H7 (cell line): ENCODE results near the gene FSHR. TPM values are rescaled to one million over a fixed set of nuclear protein-coding genes. Genes with fewer than 3 reads are reported as not detected.

ENCODE experiments used
- DNase-seq: peaks from one replicate; pipeline ENCODE4 v3.0.0; 2012
- H3K27me3 ChIP-seq: 2 replicates; pipeline ENCODE4 v1.6.0; 2011; ENCODE audit warnings: mild to moderate bottlenecking, low read length; ENCODE audit not compliant: control insufficient read depth, insufficient read depth
- H3K36me3 ChIP-seq: replicated peaks from 2 replicates; pipeline ENCODE4 v1.5.1; 2011; ENCODE audit warnings: low read length; ENCODE audit not compliant: control insufficient read depth, insufficient read depth
- H3K4me3 ChIP-seq: 2 replicates; pipeline ENCODE4 v1.5.1; 2011; ENCODE audit warnings: low read depth, mild to moderate bottlenecking, control low read depth, low read length, moderate library complexity; ENCODE audit not compliant: insufficient read depth
- total RNA-seq: library from RNA; depleted of rRNA; stranded (reverse); fragments of >200 nt; shearing (Covaris generic); gene quantifications from 2 replicates; pipeline ENCODE4 v1.2.3, GENCODE V29; 2014

FSHR gene
- total RNA-seq, 1 experiment from 2014 or later: not detected

DNA sequence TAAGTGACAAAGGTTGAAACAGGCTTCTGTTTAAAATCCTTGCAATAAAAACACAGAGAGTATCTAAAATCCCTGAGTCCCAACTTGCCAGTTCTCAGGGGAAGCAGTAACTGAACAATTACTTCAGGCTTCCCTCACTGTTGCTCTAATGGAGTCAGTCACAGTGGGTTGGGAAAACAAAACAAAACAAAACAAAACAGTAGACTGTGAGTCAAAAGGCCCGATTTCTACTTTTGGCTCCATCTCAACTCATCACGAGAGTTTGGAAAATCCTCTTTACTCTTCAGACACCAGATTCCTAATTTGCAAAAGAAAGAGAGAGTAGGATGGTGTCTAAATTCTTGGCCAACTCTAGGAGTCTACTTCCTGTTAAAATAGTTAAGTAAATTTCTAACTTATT, 1.1 kb downstream of the FSHR start:
- H3K36me3 ChIP-seq: no peaks in the 10 kb centered on the region
- H3K27me3 ChIP-seq: no peaks in the 10 kb centered on the region
- no peak for DNase-seq
- H3K4me3 ChIP-seq: no peak overlapping the region

DNA sequence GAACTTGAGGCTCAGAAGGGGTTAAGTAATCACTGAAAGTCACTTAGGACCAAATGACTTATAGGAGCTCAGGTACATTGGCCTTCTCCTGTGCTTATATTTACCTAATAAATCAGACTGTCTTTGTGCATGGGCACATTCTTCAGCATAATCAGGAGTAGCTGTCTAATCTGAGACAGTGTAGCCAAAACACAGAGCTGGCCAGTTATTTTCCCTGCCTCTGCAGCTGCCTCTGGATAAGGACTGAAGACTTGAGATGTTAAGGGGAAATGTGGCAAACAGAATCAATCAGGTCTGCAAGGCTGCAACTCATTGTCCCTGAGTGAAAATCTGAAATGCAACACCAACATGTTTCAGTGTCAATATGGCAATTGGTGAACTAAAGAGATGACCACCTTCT, 1.5 kb downstream of the FSHR start:
- no peaks in the 10 kb centered on the region for H3K27me3 ChIP-seq
- H3K4me3 ChIP-seq: no peak overlapping the region
- DNase-seq: no peak
- no peaks in the 10 kb centered on the region for H3K36me3 ChIP-seq

DNA sequence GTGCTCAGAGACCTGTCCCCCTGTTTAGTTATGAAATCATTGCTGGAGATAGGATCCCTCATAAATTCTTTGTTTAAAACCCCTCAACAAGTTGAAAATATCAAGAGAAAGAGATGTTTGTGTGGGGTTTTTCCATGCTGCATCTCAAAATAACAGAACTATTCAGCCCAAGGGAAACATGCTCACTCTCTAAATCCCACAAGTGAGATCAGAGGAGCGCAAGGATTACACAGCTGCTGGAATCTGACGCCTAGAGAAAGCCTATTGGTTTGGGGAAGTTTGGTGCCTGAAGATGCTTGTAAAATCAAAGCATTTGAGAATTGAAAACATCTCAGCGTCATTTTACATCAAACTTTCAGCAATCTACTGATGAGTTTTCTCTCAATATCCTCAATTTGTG, 7.9 kb downstream of the FSHR start:
- DNase-seq: no peak
- no peaks in the 10 kb centered on the region for H3K36me3 ChIP-seq

DNA sequence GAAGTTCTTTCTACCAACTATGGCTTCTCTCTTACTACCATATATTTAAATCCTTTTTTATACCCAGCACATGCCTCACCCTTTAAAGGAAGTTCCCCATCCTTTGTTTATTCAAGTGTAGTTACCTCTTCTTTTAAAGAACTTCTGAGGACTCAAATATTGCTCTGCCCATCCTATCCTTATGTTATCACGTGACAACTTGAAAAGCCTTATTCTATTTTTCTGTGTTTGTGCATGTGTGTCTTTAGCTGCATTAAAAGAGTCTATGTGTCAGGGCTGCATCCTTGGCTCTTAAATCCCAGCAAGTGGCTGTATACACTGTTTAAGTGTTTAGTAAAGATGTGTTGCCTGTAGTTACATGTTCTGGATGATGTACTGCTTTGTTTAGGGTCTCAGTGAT, 22.5 kb downstream of the FSHR start:
- no peak for DNase-seq
- Histone ChIP-seq H3K36me3 (no peaks in the 10 kb centered on the region), H3K27me3 (no peaks in the 10 kb centered on the region), H3K4me3 (no peak overlapping the region)

More for the DNA sequence above, 7.9 kb downstream of the FSHR start:
- H3K27me3 ChIP-seq: no peaks in the 10 kb centered on the region
- no peak overlapping the region for H3K4me3 ChIP-seq

DNA sequence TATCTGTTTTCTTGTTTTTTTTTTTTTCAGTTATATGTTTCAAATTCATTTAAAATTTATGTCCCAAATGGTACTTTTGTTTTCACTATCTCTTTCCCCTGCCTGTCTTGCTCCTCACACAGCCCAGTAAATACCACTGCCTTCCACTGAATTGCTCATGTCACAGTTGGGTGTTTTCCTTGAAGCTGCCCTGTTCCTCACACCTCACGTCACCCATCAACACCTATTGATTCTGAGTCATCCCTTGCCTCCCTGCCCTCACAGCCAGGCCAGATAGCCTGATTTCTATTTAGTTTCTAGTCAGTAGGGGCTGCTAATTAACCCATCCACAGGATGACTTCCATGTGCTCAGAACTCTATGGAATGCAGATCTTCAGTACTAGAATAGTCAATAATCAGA, 25.3 kb downstream of the FSHR start:
- Histone ChIP-seq H3K36me3 (no peaks in the 10 kb centered on the region), H3K4me3 (no peak overlapping the region), H3K27me3 (no peaks in the 10 kb centered on the region)
- DNase-seq: no peak

DNA sequence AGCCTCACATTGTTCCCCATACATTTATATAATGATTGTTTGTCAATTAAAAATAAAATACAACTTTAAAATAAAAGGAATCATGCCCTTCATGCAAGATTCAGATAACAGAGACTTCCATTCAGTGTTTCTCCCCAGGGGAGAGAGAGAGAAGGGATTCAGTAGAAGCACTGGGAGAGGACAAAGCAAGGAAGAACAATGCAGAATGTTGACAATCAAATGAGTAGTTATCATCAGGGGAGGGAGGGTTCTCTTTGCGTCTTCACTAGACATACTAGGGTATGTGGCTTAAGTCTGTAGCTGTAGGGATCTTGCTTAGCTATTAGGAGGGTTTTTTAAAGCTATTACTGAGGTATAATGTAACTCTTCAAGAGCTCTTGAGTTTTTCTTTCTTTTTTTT, 30.7 kb downstream of the FSHR start:
- no peaks in the 10 kb centered on the region for H3K27me3 ChIP-seq
- no peaks in the 10 kb centered on the region for H3K36me3 ChIP-seq
- no peak overlapping the region for H3K4me3 ChIP-seq
- no peak for DNase-seq

DNA sequence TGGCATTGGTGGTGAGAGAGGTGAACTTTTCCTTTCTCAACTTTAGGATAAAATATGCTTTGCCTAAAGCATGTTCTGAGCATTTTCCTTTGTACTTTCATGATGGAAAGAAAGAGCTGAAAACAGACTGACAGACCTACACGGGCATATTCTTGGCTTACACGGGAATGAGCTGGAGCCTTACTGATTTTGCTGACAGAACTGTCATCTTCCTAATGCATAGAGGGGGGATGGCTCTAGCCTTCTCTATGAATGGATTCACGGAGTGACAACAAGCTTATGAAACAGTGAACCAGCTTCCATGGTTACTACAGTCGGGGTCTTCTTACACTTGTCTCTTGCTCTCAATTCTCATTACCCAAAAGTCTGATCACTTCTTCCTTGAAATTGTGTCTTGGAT, 32.2 kb downstream of the FSHR start:
- H3K27me3 ChIP-seq: no peaks in the 10 kb centered on the region
- no peak for DNase-seq
- H3K36me3 ChIP-seq: no peaks in the 10 kb centered on the region
- no peak overlapping the region for H3K4me3 ChIP-seq

DNA sequence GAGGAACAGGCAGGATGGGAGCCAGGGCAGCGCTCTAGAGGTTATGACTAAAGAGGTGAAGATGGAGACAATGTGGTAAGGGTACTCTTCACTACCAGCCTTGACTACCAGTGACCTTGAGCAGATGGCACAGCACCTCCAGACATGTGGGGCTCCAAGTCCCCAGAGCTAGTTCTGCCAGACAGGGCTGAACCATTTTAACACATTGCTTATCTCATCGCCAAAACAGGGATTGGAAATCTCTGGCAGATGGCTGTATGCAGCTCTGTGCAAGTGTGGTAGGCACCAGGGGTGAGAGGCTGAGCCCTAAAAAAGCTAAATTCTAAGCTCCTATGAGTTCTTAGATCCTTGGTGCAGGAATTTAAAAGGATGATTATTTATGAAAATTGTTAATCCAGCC, 41.3 kb downstream of the FSHR start:
- DNase-seq: no peak
- Histone ChIP-seq H3K36me3 (no peaks in the 10 kb centered on the region), H3K4me3 (no peak overlapping the region), H3K27me3 (no peaks in the 10 kb centered on the region)

DNA sequence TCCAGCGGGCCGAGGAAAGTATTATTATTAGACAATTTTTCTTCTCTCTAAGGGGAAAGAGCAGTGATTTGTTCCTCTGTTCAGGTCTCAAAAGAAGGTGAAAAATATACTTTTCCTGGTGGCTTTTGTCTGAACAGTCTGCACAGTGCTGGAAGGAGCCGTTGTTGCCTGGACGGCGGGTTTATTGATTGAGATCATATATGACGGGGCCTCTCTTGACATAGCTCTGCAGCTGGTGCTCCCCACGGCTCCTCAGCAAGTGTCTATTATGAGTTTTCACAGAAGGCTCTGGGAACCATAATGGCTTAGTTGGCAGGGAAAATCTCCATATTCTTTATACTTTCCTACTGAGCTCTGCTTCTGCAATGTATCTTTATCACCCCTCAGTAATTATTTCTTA, 42.9 kb downstream of the FSHR start:
- Histone ChIP-seq H3K4me3 (no peak overlapping the region), H3K36me3 (no peaks in the 10 kb centered on the region), H3K27me3 (no peaks in the 10 kb centered on the region)
- DNase-seq: no peak

DNA sequence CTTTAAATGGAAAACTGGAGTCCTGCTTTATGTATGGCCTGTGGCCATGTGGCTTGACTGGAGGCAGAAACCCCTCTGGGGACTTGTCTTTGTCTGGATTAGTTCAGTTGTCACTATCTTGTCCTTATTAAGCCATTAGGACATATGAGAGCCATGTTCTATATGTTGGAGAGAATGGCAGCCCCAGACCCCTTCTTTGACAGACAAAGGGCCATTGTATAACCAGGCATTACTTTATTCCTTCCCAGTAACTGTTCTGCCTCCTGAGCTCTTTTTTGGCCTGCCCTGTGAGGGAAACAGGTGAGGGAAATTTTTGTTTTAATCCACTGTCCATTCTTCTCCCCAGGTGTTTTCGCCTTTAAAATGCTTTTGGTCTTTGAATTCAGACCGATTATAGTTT, 43.3 kb downstream of the FSHR start:
- no peaks in the 10 kb centered on the region for H3K36me3 ChIP-seq
- no peak overlapping the region for H3K4me3 ChIP-seq
- no peaks in the 10 kb centered on the region for H3K27me3 ChIP-seq
- no peak for DNase-seq

DNA sequence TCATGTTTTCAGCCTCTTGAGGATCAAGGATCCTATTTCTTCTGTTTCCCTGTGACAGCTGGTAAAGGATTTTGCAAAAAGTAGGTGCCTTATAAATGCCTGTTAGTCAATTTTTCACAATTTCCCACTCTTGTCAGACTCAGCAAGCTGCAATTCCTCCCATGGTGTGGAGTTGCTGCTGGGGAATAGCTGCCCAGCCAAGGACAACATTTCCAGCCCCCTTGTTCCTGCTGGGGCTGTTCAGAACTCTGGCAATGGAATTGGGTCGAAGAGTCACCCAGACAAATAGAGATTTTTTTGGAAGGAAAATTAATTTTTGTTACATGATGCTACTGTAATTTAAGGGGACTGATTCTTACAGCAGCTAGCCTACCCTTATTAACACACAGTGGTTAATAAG, 43.7 kb downstream of the FSHR start:
- H3K27me3 ChIP-seq: no peaks in the 10 kb centered on the region
- no peak for DNase-seq

DNA sequence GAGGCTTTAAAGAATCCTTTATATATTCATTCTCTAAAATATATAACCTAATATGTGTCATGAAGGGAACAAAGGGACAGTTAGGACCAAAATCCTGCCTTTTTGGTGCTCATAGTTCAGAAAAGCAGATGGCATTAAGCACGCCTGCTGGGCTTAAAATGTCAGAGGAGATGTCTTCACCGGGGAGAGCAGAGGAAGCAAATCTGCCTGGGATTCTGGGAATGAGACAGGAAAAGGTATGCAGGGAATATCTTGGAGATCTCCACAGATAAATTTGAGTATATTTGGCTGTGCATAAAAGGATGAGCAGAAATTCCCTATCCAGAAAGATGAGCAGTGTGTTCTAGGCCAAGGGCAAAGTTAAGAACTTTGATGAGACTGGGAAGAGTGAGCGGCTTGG, 45.5 kb downstream of the FSHR start:
- no peaks in the 10 kb centered on the region for H3K36me3 ChIP-seq

More for the DNA sequence above, 43.7 kb downstream of the FSHR start:
- Histone ChIP-seq H3K36me3 (no peaks in the 10 kb centered on the region), H3K4me3 (no peak overlapping the region)

DNA sequence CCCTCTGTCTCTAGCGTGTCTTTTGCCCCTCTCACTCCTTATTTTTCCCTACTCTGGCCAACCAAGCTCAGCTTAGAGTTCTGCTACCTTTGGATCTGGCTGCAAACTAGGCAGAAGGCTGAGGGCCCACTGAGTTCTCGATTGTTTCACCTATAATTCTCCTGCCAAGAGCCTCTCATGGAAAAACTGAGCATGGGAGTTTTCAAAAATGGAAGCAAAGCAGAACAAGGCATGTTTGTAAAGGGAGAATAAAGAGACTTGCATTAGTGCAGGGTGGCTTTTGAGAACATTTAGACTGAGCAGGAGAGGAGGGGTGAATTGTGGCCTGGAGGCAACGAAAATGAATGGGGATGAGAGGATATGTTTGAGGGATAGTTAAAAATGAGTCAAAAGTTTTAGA, 45.9 kb downstream of the FSHR start:
- no peak overlapping the region for H3K4me3 ChIP-seq
- no peak for DNase-seq
- no peaks in the 10 kb centered on the region for H3K27me3 ChIP-seq

More for the DNA sequence above, 45.5 kb downstream of the FSHR start:
- Histone ChIP-seq H3K27me3 (no peaks in the 10 kb centered on the region), H3K4me3 (no peak overlapping the region)
- no peak for DNase-seq

DNA sequence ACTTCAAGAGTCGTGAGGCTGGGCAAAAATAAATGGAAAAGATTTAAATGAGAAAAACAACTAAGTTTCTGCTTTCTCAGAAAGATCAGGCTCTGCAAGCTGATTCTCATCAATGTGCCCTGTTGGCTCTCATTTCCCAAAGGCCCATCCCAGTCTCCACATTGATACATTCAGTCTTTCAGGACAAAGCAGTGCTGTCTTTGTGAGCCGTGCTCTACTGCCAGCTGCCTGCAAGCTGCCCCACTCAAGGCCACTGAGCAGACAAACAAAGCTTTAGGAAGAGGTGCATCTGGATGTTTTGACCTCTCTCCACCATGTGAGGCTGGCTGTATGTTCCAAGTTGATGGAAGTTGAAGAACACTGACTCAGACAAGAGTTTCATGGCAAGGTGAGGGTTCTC, 48.8 kb downstream of the FSHR start:
- no peaks in the 10 kb centered on the region for H3K27me3 ChIP-seq
- no peak for DNase-seq

More for the DNA sequence above, 45.9 kb downstream of the FSHR start:
- no peaks in the 10 kb centered on the region for H3K36me3 ChIP-seq

DNA sequence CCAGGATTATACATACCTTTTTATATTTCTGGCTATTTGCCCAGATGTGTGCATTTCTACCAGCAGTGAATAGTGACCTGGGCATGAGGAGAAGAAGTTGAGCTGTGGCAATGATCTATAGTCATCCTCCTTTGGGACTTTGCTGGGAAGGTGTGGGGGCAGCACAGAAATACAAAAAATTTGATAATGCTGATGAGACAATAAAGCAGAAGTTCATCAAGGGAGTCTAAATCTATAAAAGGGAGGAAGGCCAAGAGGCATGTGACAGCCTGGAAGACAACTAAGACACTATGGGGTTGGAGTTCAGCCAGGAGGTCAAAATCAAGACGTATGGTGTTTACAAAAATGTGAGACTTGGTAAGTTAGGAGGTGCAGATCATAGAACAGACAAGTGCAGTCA, 52.2 kb downstream of the FSHR start:
- no peak overlapping the region for H3K4me3 ChIP-seq
- H3K36me3 ChIP-seq: no peaks in the 10 kb centered on the region
- no peaks in the 10 kb centered on the region for H3K27me3 ChIP-seq
- no peak for DNase-seq

More for the DNA sequence above, 48.8 kb downstream of the FSHR start:
- no peaks in the 10 kb centered on the region for H3K36me3 ChIP-seq
- no peak overlapping the region for H3K4me3 ChIP-seq

DNA sequence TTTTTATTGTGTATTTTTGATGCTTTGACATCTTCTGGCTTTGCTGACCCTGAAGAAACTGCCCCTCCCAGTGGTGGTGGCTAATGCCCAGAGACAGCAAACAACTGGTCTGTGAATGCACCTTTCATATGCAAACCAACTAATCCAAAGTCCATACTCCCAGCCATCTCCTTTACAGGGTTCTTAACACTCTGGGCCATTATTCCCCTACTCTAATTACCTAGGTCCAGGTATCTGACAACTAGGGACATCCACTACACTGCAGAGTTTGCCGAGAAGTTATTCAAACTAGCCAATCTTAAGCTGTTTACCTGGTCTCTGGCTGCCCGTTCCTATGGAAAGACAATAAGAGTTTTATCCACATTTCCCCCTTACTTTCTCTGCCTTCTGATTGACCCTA, 73.6 kb downstream of the FSHR start:
- H3K27me3 ChIP-seq: no peaks in the 10 kb centered on the region
- no peaks in the 10 kb centered on the region for H3K36me3 ChIP-seq
- peak; percentile 11 for DNase-seq
- H3K4me3 ChIP-seq: no peak overlapping the region
